GM19455 (cell line): ENCODE data around the gene OCIAD2.
"Not testable (repeated sequence)": the region's sequence is repeated elsewhere in the genome, so short reads cannot be mapped to it uniquely, and the experiment has no call there.

Source experiments
- ATAC-seq: cut with Tn5 transposase; IDR thresholded peaks from one replicate; pipeline ENCODE4 v1.9.1; 2021; ENCODE audit not compliant: unreplicated experiment

The OCIAD2 gene

DNA sequence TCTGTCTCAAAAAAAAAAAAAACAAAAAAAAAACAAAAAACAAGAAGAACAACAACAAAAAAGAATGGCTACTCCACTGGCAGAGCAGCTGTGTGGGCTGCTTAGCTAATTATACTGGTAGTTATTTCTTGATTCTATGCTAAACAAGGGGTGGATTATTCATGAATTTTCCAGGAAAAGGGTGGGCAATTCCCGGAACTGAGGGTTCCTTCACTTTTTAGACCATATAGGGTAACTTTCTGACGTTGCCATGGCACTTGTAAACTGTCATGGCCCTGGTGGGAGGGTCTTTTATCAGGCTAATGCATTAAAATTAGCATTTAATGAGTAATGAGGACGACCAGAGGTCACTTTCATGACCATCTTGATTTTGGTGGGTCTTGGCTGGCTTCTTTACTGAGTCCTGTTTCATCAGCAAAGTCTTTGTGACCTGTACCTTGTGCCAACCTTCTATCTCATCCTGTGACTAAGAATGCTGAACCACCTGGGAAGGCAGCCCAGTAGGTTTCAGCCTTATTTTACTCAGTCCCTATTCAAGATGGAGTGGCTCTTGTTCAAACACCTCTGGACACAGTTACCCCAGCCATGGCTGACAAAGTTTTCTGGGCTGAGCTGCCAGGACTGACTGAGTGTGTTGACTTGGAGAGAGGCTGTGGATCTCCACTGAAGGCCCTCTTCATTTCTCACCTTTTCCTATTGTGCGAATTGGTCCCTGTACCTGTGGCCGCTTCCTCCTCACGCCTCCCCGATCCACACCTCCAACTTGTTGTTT is 1.3 kb upstream of the OCIAD2 start:
- no peak for ATAC-seq

DNA sequence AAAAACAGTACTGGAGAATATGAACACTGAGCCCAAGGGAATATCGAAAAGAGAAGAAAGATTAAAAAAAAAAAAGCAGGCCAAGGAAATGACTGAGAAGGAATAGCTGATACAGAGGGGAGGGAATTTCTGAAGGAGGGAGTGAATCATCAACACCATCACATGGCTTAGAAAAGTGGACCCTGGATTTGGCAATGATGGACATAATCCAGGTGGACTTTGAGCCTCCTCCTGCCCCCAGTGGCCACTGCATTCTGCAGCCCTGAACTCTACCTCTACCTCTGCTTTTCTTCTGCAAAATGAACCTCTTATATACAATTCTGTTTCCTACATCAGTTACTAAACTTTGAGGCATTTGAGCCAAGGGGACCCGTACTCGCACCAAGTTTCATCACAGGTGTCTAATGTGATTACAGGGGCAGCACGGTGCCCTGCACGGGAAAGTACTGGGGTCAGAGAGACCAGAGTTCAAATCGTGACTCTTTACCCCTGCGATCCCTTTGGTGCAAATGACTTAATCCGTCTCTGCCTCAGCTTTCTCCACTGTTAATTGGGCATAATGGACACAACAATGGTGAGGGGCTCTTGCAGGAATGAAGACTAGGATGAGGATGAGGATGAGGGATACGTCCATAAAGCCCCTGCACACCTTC is 1.1 kb downstream of the OCIAD2 start:
- ATAC-seq: no peak

DNA sequence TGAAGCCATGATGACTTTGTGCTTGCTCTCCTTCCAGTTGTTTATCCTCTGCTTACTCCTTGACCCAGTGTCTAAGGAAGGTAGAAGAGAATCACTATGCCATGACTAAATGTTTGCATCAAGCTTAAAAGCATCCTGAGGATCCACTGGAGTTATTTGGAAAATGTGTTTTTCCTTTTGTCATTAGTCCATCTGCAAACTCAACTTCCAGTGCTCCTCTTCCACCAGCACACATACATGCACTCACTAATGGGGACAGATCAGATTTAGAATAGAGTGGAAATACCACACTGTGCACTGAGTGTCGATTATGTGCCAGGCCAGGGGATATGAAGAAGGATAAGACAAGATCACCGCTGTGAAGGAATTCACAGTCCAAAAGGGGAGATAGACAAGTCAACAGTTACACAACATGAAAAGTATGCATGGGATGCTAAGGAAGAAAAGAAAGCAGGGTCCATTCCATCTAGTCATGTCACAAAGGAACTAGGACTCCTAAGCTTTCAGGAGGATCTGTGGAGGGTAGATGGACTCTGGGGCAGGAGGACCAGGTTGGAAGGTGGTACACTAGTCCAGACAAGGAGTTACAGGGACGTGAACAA is 1.9 kb downstream of the OCIAD2 start:
- no peak for ATAC-seq

DNA sequence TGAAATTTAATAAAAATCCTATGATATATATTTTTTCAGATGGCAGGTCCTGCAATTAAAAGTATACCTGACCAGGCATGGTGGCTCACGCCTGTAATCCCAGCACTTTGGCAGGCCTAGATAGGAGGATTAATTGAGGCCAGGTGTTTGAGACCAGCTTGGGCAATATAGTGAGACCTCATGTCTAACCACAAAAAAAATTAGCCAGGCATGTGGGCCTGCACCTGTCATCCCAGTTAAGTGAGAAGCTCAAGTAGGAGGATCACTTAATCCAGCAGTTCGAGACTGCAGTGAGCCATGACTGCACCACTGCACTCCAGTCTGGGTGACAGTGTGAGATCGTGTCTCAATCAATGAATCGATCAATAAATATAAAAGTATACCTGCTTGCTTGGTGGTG is 2.5 kb downstream of the OCIAD2 start:
- ATAC-seq: no peak

DNA sequence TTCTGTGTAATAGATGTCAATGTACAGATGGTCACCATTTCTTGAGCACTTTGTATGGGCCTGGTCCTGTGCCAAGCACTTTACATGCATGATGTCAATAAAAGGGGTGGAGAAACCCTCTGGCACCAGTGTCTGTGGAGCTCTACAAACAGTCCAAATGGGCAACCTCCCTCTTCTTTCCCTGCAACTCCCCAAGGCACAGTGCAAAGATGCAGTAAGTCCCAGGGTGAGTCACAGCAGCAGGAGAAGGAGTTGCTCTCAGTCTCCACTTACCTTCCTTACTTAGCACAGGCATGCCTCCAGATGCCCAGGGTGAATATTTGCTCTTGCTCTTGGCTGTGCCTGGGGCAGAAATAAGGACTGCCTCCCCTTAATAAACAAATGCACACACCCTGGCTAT is 4.3 kb downstream of the OCIAD2 start:
- ATAC-seq: no peak

DNA sequence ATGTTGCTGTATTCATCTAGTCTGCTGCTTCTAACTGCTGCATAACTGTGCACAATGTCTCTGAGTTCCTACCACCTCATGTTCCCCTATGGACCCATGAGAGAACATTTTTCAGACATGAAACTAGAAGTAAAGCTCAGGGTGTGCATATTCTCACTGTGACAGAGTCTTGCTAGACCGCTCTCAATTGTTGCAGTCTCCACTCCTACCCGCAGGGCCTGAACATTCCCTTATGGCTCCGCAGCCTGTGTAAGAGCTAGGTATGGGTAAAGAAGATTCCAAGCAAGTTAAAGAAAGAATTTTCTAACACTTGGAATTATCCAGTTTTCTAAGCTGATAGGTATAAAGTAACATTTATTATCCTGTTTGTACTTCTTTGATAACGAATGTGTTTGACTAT is 5.4 kb downstream of the OCIAD2 start:
- no peak for ATAC-seq

DNA sequence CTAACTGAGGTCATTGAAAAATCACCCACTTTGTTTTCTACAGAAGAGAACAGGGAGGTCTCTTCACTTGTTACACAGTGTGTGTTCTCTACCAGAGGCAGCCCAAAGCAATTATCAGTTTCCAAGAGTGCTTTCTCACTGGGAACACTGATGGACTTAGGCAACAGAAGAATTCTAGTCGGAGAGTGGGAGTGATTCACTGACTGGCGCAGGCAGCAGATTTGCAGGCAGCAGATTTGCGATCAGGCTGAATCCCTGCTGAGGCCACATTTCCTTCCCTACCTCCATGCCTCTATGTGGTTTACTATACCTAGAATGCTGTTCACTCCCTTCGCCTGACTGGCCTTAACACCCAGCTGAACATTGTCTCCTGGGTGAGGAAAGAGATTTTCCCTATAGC is 6.6 kb downstream of the OCIAD2 start:
- no peak for ATAC-seq

DNA sequence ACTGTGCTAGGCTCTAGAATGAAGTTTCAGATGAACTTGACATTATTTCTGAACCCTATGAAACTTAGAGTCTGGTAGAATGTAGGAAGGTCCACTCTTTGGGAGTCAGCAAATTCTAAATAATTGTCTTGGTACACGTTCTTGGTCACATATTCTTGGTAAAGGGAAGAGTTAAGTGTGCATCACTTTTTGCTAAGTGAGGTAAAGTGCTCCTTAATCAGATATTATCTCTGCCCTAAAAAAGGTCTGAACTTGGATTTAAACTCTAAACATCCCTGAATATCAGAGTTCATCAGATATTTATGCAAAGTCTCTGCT is 7.2 kb downstream of the OCIAD2 start:
- no peak for ATAC-seq

DNA sequence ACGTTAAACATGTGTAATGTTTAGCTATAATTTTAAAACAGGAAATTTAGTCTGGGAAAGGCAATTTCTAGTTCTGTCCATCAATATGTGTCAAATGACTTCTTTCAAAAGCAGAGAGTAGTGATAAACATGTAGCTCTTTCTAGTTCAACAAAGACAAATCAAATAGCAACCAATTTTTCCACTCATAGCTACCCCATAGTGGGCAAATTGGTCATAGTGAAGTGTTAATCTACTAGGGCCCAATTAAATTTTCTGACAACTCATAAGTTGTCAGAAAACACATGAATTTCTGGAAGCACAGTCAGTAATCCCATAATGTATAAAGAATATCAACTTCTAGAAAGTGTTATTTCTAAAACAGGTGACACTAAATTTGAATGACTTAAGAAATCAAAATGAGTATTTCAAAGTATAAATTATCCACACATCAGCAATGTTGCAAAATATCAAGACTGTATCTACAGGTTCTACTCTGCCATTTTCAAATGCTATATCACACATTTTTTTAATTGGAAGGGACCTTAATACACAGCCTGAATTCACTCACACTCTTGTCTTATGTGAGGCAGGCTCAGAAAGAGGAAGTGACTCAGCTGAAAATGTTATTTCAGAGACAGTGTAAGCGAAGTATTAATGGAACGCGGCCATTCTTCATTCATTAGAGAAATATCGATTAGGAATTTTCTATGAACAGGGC is 7.7 kb downstream of the OCIAD2 start:
- no peak for ATAC-seq

DNA sequence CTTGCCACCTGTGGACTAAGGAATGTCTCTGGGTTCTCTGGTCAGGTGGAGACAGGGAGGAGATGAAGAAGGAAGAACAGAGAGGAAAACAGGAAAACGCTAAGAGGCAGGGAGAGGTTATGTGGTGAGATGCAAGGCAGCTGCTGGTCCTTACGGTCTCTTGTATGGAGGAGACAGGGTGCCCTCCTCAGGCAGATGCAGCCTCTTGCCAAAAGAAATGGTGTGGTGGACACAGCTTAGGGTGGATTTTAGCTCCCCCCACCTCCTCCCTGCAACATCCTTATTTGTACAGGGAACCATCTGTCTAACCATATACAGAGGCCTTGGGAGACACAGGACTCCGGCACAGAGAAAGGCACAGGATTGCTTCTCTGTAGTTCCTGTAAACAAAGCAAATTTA is 9.7 kb downstream of the OCIAD2 start:
- ATAC-seq: no peak

DNA sequence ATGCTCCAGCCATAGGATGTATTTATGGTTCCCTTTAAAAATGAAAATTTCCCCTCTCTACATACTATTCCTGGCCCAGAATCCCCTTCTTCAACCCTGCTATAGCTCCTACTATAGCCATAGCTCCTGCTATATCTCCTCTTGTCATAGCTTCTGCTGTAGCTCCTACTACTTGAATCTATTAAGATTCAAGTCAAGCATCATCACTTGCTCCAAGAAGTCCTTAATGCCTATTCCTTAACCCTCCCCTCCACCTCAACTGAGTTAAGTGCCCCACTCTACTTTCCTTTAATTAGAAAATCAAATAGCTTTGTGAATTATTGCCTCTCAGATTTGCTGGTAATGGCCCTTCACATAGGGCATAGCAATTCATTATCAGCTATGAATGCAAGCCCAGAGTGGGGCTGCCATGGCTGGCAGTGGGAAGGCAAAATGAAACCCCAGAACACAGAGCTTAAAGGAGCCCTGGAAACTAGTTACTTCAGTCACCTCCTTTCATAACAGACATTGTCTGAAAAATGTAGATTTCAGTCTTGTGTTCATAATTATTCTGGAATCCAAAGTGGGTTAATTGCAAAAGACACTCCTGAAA is 15.4 kb downstream of the OCIAD2 start:
- no peak for ATAC-seq

DNA sequence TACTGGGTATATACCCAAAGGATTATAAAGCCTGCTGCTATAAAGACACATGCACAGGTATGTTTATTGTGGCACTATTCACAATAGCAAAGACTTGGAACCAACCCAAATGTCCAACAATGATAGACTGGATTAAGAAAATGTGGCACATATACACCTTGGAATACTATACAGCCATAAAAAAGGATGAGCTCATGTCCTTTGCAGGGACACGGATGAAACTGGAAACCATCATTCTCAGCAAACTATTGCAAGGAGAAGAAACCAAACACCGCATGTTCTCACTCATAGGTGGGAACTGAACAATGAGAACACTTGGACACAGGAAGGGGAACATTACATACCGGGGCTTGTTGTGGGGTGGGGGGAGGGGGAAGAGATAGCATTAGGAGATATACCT is 16.8 kb downstream of the OCIAD2 start:
- not testable (repeated sequence) for ATAC-seq

DNA sequence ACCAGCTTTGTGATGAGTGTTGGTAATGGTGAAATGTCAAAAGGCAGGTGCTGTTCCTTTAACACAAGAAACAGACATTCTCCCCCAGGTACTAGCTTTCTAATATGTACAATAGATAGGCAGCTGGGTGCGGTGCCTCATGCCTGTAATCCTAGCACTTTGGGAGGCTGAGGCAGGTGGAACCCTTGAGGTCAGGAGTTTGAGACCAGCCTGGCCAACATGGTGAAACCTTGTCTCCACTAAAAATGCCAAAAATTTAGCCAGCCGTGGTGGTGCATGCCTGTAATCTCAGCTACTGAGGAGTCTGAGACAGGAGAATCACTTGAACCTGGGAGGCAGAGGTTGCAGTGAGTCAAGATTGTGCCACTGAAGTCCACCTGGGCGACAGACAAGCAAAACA is 24.9 kb downstream of the OCIAD2 start:
- ATAC-seq: not testable (repeated sequence)

DNA sequence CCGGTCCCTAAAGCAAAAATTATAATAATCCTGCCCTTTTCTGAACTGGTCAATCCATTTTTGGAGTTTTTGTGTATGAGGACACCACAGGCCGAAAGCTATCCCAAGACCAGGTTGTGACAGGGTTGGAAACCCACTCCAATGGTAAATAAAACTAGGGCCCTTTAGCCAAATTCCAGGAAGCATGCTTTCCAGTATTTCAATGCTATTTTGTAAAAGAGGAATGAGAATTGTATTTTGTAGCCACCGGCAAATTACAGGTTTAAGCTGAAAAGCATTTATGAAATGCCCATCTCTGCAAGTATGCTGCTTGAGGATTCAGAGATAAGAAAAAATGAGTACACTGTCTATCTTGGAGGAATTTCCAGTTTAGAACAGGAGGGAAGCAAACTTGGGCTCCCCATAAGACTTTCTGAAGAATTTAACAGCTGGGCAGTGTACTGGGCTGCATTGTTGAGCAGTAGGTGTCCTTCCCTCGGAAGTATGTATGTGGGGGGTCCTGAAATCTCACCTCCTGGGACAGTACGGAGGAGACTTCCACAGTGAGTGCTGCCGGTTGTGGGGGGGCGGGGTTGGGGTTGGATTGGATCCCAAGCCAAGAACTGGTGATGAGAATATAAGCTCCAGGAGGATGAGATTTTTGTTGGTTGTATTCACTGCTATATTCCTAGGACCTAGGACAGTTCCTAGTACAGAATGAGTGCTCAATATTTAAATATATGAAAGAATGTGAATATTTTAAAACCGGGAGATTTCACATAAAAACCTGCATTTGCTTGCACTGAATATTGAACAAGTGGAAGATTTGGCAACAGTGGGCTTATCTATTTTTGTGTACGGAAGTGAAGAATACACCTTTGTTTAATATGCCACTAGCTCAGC is 26.8 kb downstream of the OCIAD2 start:
- ATAC-seq: no peak

DNA sequence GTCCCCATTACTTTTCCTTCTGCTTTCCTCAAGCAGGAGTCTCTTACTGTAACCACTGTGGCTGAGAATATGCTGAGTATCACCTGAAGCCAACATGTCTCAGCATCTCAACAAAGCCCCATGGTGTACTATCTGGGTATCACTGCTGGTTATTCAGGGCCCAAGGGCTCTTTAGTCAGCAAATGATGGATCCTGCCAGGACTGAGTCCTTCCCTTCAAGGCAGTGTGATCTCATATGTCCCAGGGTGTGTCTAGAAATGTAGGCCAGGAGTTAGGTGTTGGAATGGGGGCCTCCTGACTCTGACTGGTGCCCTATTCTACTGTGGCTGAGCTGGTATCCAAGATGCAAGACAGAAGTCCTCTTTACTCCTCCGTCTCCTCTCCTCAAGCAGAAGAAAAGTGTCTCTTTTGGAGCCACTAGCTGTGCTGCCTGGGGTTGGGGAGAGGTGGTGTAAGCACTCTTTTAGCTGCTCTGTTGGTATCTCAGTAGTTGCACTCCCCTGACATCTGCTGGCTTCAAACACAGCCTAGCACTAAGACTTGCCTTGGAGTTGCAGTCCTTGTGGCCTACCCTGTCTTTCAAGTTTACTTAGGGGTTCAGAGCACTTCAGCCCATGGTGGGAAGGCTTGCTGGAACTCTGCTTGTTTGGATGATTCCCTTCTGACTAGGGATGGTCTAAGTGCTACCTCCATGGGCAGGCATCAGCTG is 28.6 kb downstream of the OCIAD2 start:
- no peak for ATAC-seq

DNA sequence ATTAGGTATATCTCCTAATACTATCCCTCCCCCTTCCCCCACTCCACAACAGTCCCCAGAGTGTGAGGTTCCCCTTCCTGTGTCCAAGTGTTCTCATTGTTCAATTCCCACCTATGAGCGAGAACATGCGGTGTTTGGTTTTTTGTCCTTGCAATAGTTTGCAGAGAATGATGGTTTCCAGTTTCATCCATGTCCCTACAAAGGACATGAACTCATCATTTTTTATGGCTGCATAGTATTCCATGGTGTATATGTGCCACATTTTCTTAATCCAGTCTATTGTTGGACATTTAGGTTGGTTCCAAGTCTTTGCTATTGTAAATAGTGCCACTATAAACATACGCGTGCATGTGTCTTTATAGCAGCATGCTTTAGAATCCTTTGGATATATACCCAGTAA is 41.9 kb downstream of the OCIAD2 start:
- not testable (repeated sequence) for ATAC-seq

DNA sequence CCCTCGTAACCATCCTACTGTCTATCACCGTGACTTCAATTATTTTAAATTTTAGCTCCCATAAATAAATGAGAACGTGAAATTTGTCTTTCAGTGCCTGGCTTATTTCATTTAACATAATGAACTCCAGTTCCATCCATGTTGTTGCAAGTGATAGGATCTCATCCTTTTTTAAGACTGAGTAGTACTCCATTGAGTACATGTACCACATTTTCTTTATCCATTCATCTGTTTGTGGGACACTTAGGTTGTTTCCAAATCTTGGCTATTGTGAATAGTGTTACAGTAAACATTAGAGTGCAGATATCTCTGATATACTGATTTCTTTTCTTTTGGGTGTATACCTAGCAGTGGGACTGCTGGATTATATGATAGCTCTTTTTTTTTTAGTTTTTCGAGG is 42.8 kb downstream of the OCIAD2 start:
- no peak for ATAC-seq

DNA sequence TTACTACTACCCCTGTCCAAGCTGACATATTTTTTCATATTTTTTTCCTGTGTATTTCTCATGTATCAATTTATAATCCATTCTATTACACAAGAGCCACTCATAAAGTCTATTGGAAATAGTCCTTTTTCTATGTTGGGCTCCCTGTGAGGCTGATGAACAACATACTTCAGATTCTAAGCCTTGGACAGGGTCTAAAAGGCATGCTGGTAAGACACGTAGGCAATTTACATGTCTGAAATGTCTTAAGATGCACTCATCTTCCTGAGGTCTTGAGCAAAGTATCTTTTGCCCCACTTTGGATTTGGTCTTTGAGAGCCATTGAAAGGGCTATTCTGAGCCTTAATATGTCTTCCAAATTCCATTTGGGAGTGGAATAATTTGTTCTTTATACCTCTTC is 43.9 kb downstream of the OCIAD2 start:
- no peak for ATAC-seq

DNA sequence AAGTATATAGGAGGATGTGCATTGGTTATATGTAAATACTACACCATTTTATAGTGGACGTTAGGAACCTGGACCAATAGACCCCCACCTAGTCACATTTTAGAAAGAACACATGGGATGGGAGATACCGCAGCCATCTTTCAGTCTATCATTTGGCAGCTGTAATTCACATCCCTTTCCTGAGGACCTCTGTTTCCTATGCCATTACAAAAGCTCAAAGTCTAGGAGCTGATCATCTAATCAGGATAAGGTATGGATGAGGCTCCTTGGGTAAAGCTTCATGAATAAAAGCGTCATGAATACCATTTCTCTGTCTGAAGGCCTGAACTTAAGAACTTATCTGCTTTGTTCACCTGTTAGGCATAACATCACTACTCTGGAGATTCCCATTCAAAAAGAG is 44.5 kb downstream of the OCIAD2 start:
- no peak for ATAC-seq

DNA sequence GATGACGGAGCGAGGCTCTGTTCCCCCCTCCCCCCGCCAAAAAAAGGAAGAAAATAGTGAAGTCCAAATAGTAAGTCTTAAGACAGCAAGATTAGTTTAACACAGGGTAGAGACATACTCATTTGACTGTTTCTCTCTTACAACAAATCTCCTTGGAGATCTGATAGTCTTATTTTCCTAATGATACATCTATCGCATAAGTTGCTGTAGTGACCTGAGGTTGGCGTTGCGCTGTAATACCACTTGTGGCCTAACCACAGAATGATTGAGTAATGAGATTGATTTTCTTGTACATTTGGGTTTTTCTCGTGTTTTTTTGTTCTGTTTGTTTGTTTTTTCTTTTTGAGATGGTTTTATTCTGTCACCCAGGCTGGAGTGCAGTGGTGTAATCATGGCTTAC is 48.4 kb downstream of the OCIAD2 start:
- ATAC-seq: no peak
